GM23338 (cell line): Measurements from ENCODE around the gene MAGI1. TPM values are rescaled to one million over a fixed set of nuclear protein-coding genes. Genes with fewer than 3 reads are reported as not detected.

Experiments used
- ATAC-seq: fragments of 200-7000 bp; cut with Tn5 transposase; 3 replicates; pipeline ENCODE4 v1.9.1; 2020
- DNase-seq: peaks from one replicate; pipeline ENCODE4 v3.0.0-alpha.2; 2015; ENCODE audit warnings: low spot score
- H2AFZ ChIP-seq: fragments of 200-600 bp; sonication (generic); 2 replicates; pipeline ENCODE4 v1.8.0; 2016; ENCODE audit warnings: antibody characterized with exemption, mild to moderate bottlenecking, moderate library complexity
- H3F3A ChIP-seq: fragments of 200-600 bp; sonication (generic); replicated peaks from 2 replicates; pipeline ENCODE4 v1.8.0; 2017; ENCODE audit warnings: antibody characterized with exemption, mixed run types, low read depth
- H3K27ac ChIP-seq: fragments of 200-600 bp; sonication (generic); 2 replicates; pipeline ENCODE4 v1.6.1; 2016; ENCODE audit warnings: low read depth
- H3K27me3 ChIP-seq: fragments of 200-600 bp; sonication (generic); 2 replicates; pipeline ENCODE4 v1.8.0; 2016; ENCODE audit warnings: mild to moderate bottlenecking, mixed run types, moderate library complexity; ENCODE audit not compliant: insufficient read depth
- H3K36me3 ChIP-seq: fragments of 200-600 bp; sonication (generic); 2 replicates; pipeline ENCODE4 v1.8.0; 2016; ENCODE audit warnings: mild to moderate bottlenecking; ENCODE audit not compliant: insufficient read depth
- H3K4me1 ChIP-seq: fragments of 200-600 bp; sonication (generic); 2 replicates; pipeline ENCODE4 v1.8.0; 2016; ENCODE audit warnings: mild to moderate bottlenecking, moderate library complexity; ENCODE audit not compliant: insufficient read depth
- H3K4me2 ChIP-seq: fragments of 200-600 bp; sonication (generic); 2 replicates; pipeline ENCODE4 v1.7.1; 2017; ENCODE audit warnings: mixed run types
- H3K4me3 ChIP-seq: fragments of 200-600 bp; sonication (generic); 2 replicates; pipeline ENCODE4 v1.6.1; 2016; ENCODE audit warnings: mixed run types
- H3K79me2 ChIP-seq: fragments of 200-600 bp; sonication (generic); replicated peaks from 2 replicates; pipeline ENCODE4 v1.8.0; 2017; ENCODE audit warnings: mild to moderate bottlenecking; ENCODE audit not compliant: insufficient read depth
- H3K9me2 ChIP-seq: fragments of 200-600 bp; sonication (generic); 2 replicates; pipeline ENCODE4 v1.8.0; 2017; ENCODE audit not compliant: insufficient read depth
- H4K20me1 ChIP-seq: fragments of 200-600 bp; sonication (generic); replicated peaks from 2 replicates; pipeline ENCODE4 v1.8.0; 2017; ENCODE audit warnings: mild to moderate bottlenecking; ENCODE audit not compliant: insufficient read depth
- H3K27ac Mint-ChIP-seq: 2 replicates; pipeline ENCODE4 v1.8.0; 2020; ENCODE audit warnings: inconsistent platforms, mild to moderate bottlenecking, moderate library complexity, mixed read lengths
- H3K27me3 Mint-ChIP-seq: 3 replicates; pipeline ENCODE4 v1.8.0; 2022; ENCODE audit warnings: low read depth, mild to moderate bottlenecking, moderate library complexity, mixed read lengths, inconsistent platforms; ENCODE audit not compliant: insufficient read depth, poor library complexity
- H3K36me3 Mint-ChIP-seq: 3 replicates; pipeline ENCODE4 v1.8.0; 2021; ENCODE audit warnings: low read depth, mild to moderate bottlenecking, inconsistent platforms, moderate library complexity, mixed read lengths
- H3K4me1 Mint-ChIP-seq: 3 replicates; pipeline ENCODE4 v1.8.0; 2020; ENCODE audit warnings: mild to moderate bottlenecking, inconsistent platforms, mixed read lengths
- H3K4me3 Mint-ChIP-seq: 3 replicates; pipeline ENCODE4 v1.8.0; 2021; ENCODE audit warnings: moderate library complexity, mild to moderate bottlenecking, inconsistent platforms, mixed read lengths
- H3K9me3 Mint-ChIP-seq: 3 replicates; pipeline ENCODE4 v1.8.0; 2020; ENCODE audit warnings: moderate library complexity, mild to moderate bottlenecking, inconsistent platforms, mixed read lengths
- CREB1 ChIP-seq: fragments of 250-450 bp; sonication (Bioruptor Pico); IDR thresholded peaks from 2 replicates; pipeline ENCODE4 v1.5.0; 2020; ENCODE audit warnings: low read depth, mild to moderate bottlenecking, moderate library complexity
- CTCF ChIP-seq, 2 experiments: fragments of 200-600 bp in 1 of 2; sonication (generic) in 1 of 2; conservative IDR thresholded peaks; 2 replicates each; pipeline versions ENCODE4 v1.5.1 to v1.6.1; 2016 to 2017; ENCODE audit warnings: antibody characterized with exemption in 2 of 2, low read depth in 2 of 2, mild to moderate bottlenecking in 2 of 2, moderate library complexity in 1 of 2
- EZH2 ChIP-seq: fragments of 200-600 bp; sonication (generic); IDR thresholded peaks from one replicate; pipeline ENCODE4 v1.8.0; 2017; ENCODE audit warnings: antibody characterized with exemption, mild to moderate bottlenecking, low read depth; ENCODE audit not compliant: unreplicated experiment
- EZH2phosphoT487 ChIP-seq: fragments of 200-600 bp; sonication (generic); IDR thresholded peaks from one replicate; pipeline ENCODE4 v1.8.1; 2018; ENCODE audit warnings: antibody characterized with exemption; ENCODE audit not compliant: unreplicated experiment
- JUNB ChIP-seq: IDR thresholded peaks from one replicate; pipeline ENCODE4 v1.6.1; 2016; ENCODE audit warnings: antibody characterized with exemption; ENCODE audit not compliant: unreplicated experiment
- NANOG ChIP-seq: IDR thresholded peaks from 2 replicates; pipeline ENCODE4 v1.6.1; 2016; ENCODE audit warnings: antibody characterized with exemption, borderline replicate concordance
- REST ChIP-seq: IDR thresholded peaks from one replicate; pipeline ENCODE4 v1.6.1; 2018; ENCODE audit warnings: antibody characterized with exemption; ENCODE audit not compliant: unreplicated experiment
- STAT1 ChIP-seq: IDR thresholded peaks from one replicate; pipeline ENCODE4 v1.6.1; 2016; ENCODE audit warnings: antibody characterized with exemption; ENCODE audit not compliant: unreplicated experiment
- ZNF114 ChIP-seq: fragments of 250-450 bp; sonication (Bioruptor Pico); IDR thresholded peaks from 2 replicates; pipeline ENCODE4 v1.5.0; 2020; ENCODE audit warnings: mild to moderate bottlenecking, moderate library complexity
- ZNF331 ChIP-seq: fragments of 250-450 bp; sonication (Bioruptor Pico); IDR thresholded peaks from 2 replicates; pipeline ENCODE4 v1.5.0; 2020; ENCODE audit warnings: low read depth, mild to moderate bottlenecking, moderate library complexity
- polyA plus RNA-seq: library from polyadenylated mRNA; unstranded; fragments of >200 nt; fragmentation: Nextera tagmentation; extraction: Ambion mirVana; gene quantifications from 2 replicates; pipeline ENCODE4 v1.2.1, GENCODE V29; 2016
- total RNA-seq: library from RNA; depleted of rRNA; stranded (reverse); fragments of >200 nt; shearing (Covaris generic); gene quantifications from 2 replicates; pipeline ENCODE4 v1.2.3, GENCODE V29; 2014

MAGI1 gene
- total and polyA plus RNA-seq, 2 experiments from 2014 or later: 27.4 to 71.2 TPM

- TF ChIP-seq EZH2 (no peak), STAT1 (no peak)
Measured at GRCh38 chr3:65605876-65606432, 432.8 kb downstream of the MAGI1 start (continued).

- H3K4me1 ChIP-seq: peaks cover 38% of the 10 kb centered on the region
- ATAC-seq (no peak), DNase-seq (no peak)
- peaks cover 8% of the 10 kb centered on the region; the same call in 1 of the 2 replicates for H3K79me2 ChIP-seq
- no peaks in the 10 kb centered on the region for H3K36me3 ChIP-seq
- H4K20me1 ChIP-seq: no peaks in the 10 kb centered on the region
- H3K4me2 ChIP-seq: no peak overlapping the region
- H3K27me3 ChIP-seq: no peaks in the 10 kb centered on the region
- no peaks in the 10 kb centered on the region for H3K9me3 Mint-ChIP-seq
- no peak overlapping the region for H3K27ac Mint-ChIP-seq
- peaks cover 34% of the 10 kb centered on the region for H3K4me1 Mint-ChIP-seq
- no peak overlapping the region for H3K27ac ChIP-seq
- no peak overlapping the region for H3K4me3 Mint-ChIP-seq
- no peak for TF ChIP-seq NANOG
- TF ChIP-seq ZNF331 (CRISPR knock-in tag): no peak
- no peak for TF ChIP-seq CREB1 (CRISPR knock-in tag)
- no peak for TF ChIP-seq EZH2
- no peak for TF ChIP-seq JUNB
- no peak for TF ChIP-seq ZNF114
- no peak for TF ChIP-seq REST
- H3K27me3 Mint-ChIP-seq: no peaks in the 10 kb centered on the region
- no peaks in the 10 kb centered on the region for H3K9me2 ChIP-seq
- no peak overlapping the region for H3K4me3 ChIP-seq
- no peaks in the 10 kb centered on the region for H3F3A ChIP-seq
- no peaks in the 10 kb centered on the region for H3K36me3 Mint-ChIP-seq
- no peak overlapping the region for H2AFZ ChIP-seq
Measured at GRCh38 chr3:65604863-65605526, 433.7 kb downstream of the MAGI1 start.

GRCh38 chr3:65603631-65604030, 435.1 kb downstream of the MAGI1 start:
- Histone ChIP-seq H3K4me1 (peaks cover 41% of the 10 kb centered on the region), H3K27ac (no peak overlapping the region), H2AFZ (no peak overlapping the region), H3K4me2 (no peak overlapping the region), H3F3A (no peaks in the 10 kb centered on the region), H4K20me1 (no peaks in the 10 kb centered on the region), H3K36me3 (no peaks in the 10 kb centered on the region), H3K9me2 (no peaks in the 10 kb centered on the region), H3K27me3 (no peaks in the 10 kb centered on the region), H3K79me2 (peaks cover 8% of the 10 kb centered on the region; the same call in 1 of the 2 replicates), H3K4me3 (no peak overlapping the region)
- H3K4me3 Mint-ChIP-seq: no peak overlapping the region
- no peaks in the 10 kb centered on the region for H3K36me3 Mint-ChIP-seq
- TF ChIP-seq CREB1 (CRISPR knock-in tag) (no peak), EZH2 (no peak), EZH2phosphoT487 (no peak), CTCF (conservative IDR thresholded peaks at IDR 0.05; ENCODE audit: low read depth in 2 of 2) (no peak), STAT1 (no peak)
- ATAC-seq (no peak), DNase-seq (no peak)
- H3K9me3 Mint-ChIP-seq: no peaks in the 10 kb centered on the region
- no peak overlapping the region for H3K27ac Mint-ChIP-seq
- H3K27me3 Mint-ChIP-seq: peaks cover 4% of the 10 kb centered on the region
- H3K4me1 Mint-ChIP-seq: peaks cover 46% of the 10 kb centered on the region
